Measurements from ENCODE around the gene GPRC5C. TPM values are rescaled to one million over a fixed set of nuclear protein-coding genes. Genes with fewer than 3 reads are reported as not detected.

The GPRC5C gene
- total RNA-seq, 1 experiment from 2014 or later = 37.3 TPM

- Mint-ChIP-seq H3K27me3 (ENCODE audit: unreplicated experiment) (no peaks in the 10 kb centered on the region), H3K27ac (ENCODE audit: unreplicated experiment) (no peak overlapping the region), H3K4me3 (ENCODE audit: low read depth, unreplicated experiment) (no peak overlapping the region), H3K9me3 (ENCODE audit: low read depth, unreplicated experiment) (no peaks in the 10 kb centered on the region), H3K4me1 (ENCODE audit: low read depth, unreplicated experiment) (peaks cover 27% of the 10 kb centered on the region), H3K36me3 (ENCODE audit: insufficient read depth, unreplicated experiment) (peaks cover 27% of the 10 kb centered on the region)
- TF ChIP-seq CTCF (IDR thresholded peaks at IDR 0.05; ENCODE audit: unreplicated experiment) = no peak
- intact Hi-C loops (cut with micrococcal nuclease; ENCODE audit: unreplicated experiment) = no loop called here
- CTCF ChIA-PET = no interaction called here
- DNase-seq = no peak
- no TSS peak for BruUV-seq (replicated peaks)
Observed at GRCh38 chr17:74435775-74436359, 4.0 kb downstream of the GPRC5C start.

- H3K27me3 Mint-ChIP-seq (ENCODE audit: unreplicated experiment) = no peaks in the 10 kb centered on the region
- DNase-seq = no peak
- CTCF ChIA-PET = interaction anchor here (0.6 to 1.7 kb wide), 3 partner anchors 16 to 1421 kb away, joined by 5 to 6 read pairs (median 6); no protein-coding TSS in a partner anchor
- TF ChIP-seq CTCF (IDR thresholded peaks at IDR 0.05; ENCODE audit: unreplicated experiment) = peak; percentile 75
- no peak overlapping the region for H3K4me3 Mint-ChIP-seq (ENCODE audit: low read depth, unreplicated experiment)
- no TSS peak for BruUV-seq (replicated peaks)
- intact Hi-C loops (cut with micrococcal nuclease; ENCODE audit: unreplicated experiment) = no loop called here
- H3K36me3 Mint-ChIP-seq (ENCODE audit: insufficient read depth, unreplicated experiment) = peaks cover 15% of the 10 kb centered on the region
- H3K27ac Mint-ChIP-seq (ENCODE audit: unreplicated experiment) = no peak overlapping the region
- H3K9me3 Mint-ChIP-seq (ENCODE audit: low read depth, unreplicated experiment) = no peaks in the 10 kb centered on the region
- peaks cover 34% of the 10 kb centered on the region for H3K4me1 Mint-ChIP-seq (ENCODE audit: low read depth, unreplicated experiment)
Observed at GRCh38 chr17:74437702-74438101, 5.8 kb downstream of the GPRC5C start.

GRCh38 chr17:74439691-74440567 lies 8.0 kb downstream of the GPRC5C start:
- Mint-ChIP-seq H3K27ac (ENCODE audit: unreplicated experiment) (no peak overlapping the region), H3K9me3 (ENCODE audit: low read depth, unreplicated experiment) (no peaks in the 10 kb centered on the region), H3K27me3 (ENCODE audit: unreplicated experiment) (no peaks in the 10 kb centered on the region), H3K4me3 (ENCODE audit: low read depth, unreplicated experiment) (no peak overlapping the region), H3K36me3 (ENCODE audit: insufficient read depth, unreplicated experiment) (peaks cover 17% of the 10 kb centered on the region), H3K4me1 (ENCODE audit: low read depth, unreplicated experiment) (peaks cover 40% of the 10 kb centered on the region)
- no TSS peak for BruUV-seq (replicated peaks)
- intact Hi-C loops (cut with micrococcal nuclease; ENCODE audit: unreplicated experiment) = no loop called here
- CTCF ChIA-PET = interaction anchor here (0.6 to 1.3 kb wide), 2 partner anchors 16 to 32 kb away, joined by 4 to 5 read pairs; no protein-coding TSS in a partner anchor
- no peak for TF ChIP-seq CTCF (IDR thresholded peaks at IDR 0.05; ENCODE audit: unreplicated experiment)
- no peak for DNase-seq

GRCh38 chr17:74441537-74441936 lies 9.6 kb downstream of the GPRC5C start:
- Mint-ChIP-seq H3K4me1 (ENCODE audit: low read depth, unreplicated experiment) (peaks cover 24% of the 10 kb centered on the region), H3K27me3 (ENCODE audit: unreplicated experiment) (no peaks in the 10 kb centered on the region), H3K36me3 (ENCODE audit: insufficient read depth, unreplicated experiment) (peaks cover 17% of the 10 kb centered on the region), H3K4me3 (ENCODE audit: low read depth, unreplicated experiment) (no peak overlapping the region), H3K27ac (ENCODE audit: unreplicated experiment) (no peak overlapping the region), H3K9me3 (ENCODE audit: low read depth, unreplicated experiment) (no peaks in the 10 kb centered on the region)
- BruUV-seq (replicated peaks) = no TSS peak
- intact Hi-C loops (cut with micrococcal nuclease; ENCODE audit: unreplicated experiment) = no loop called here
- no peak for DNase-seq
- no peak for TF ChIP-seq CTCF (IDR thresholded peaks at IDR 0.05; ENCODE audit: unreplicated experiment)
- CTCF ChIA-PET = interaction anchor here (0.7 kb wide), 1 partner anchor 12 kb away, joined by 3 read pairs; no protein-coding TSS in a partner anchor

Data from Calu3 (cell line).